Raji (cell line): ENCODE data around the gene NCF4.
A peak's percentile ranks its signal among the peaks of the same experiment; 100 is the strongest.

Source experiments
- POLR2A ChIP-seq: IDR thresholded peaks from 2 replicates; pipeline ENCODE4 v1.6.1; 2011; ENCODE audit warnings: low read depth, low read length, control low read depth; ENCODE audit not compliant: insufficient read depth

NCF4 gene

DNA sequence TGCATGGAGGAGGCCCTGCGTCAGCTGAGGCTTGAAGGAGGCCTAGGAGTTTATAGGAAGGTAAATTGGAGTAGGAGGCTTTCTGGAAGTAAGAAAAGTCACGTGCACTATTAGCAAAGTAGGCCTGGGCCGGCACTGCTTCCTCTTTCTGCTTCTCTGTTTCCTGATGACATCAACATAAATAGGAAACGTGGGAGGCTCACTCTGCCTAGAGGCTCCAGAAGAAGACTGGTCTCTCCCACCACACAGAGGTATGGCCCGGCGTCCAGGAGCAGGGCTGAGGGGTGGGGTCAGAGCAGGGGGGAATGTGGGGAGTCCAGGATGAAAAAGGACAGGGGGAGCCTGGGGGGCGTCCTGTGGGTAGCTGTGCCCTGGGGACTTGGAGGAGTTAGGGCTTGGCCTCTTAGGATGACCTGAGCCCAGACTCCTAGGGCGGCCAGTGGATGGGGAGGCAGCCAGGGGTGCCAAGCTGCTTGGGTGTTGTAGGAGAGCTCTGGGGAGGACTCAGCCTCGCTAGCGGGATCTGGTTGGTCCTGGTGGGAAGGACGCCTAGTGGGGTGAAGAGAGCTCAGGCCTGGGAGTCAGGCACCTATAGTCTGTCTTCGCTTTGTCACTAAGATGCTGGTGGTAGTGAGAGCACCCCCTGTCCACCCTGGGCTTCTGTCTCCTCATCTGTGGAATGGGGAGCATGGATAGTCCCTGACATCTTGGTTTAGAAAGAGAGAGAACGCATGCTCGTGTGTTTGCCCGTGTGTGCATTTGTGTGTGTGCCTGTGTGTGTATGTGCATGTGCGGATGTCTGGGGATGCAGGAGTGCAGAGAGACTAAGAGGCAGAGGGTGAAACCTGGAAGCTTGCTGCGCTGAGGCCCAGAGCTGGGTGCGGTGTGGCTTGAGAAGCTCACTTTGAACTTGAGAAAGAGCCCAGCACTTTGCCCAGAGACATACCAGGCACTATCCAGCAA is 52.9 kb downstream of the NCF4 start, which contains the start of gene CSF2RB:
TSS of gene CSF2RB (plus strand) at position 202 of the 963 bp plus-strand sequence. CDS start 8,580 bp downstream, outside the sequence.
- peak; percentile 35; the same call in 1 of the 2 replicates for TF ChIP-seq POLR2A

DNA sequence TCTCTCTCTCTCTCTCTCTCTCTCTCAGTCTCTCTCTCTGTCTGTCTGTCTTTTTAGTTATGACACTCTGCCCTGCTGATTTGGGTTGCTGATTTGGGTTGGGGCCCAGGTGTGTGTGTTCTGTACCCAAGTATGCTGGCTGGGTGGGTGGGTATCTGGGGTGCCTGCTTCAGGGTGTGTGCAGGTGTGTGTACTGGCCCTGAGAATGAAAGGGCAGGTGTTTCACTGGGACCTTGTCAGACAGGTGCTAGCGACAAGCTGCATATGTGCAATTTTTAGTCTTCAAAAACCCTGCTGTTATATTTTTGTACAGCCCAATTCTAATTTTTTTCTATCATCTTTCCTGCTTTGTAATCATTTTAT is 53.6 kb downstream of the NCF4 start:
- no peak for TF ChIP-seq POLR2A

DNA sequence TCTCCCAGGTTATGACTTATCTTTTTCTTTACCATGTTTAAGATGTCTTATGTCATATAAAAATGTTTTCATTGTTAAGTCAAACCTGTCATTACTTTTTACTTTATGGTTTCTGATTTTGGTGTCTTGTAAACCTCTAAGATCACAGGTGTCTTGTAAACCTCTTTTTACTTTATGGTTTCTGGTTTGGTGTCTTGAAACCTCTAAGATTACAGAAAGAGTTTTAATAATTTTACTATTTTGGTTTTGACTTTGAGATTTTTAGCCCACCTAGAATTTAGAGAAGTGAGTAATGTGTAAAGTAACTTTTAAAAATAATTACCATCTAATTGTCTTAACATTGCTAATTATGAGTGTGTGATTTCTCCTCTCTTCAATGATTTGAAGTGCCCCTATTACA is 55.2 kb downstream of the NCF4 start:
- no peak for TF ChIP-seq POLR2A

- TF ChIP-seq POLR2A: no peak
Measured at GRCh38 chr22:36918586-36919284, 57.9 kb downstream of the NCF4 start.

DNA sequence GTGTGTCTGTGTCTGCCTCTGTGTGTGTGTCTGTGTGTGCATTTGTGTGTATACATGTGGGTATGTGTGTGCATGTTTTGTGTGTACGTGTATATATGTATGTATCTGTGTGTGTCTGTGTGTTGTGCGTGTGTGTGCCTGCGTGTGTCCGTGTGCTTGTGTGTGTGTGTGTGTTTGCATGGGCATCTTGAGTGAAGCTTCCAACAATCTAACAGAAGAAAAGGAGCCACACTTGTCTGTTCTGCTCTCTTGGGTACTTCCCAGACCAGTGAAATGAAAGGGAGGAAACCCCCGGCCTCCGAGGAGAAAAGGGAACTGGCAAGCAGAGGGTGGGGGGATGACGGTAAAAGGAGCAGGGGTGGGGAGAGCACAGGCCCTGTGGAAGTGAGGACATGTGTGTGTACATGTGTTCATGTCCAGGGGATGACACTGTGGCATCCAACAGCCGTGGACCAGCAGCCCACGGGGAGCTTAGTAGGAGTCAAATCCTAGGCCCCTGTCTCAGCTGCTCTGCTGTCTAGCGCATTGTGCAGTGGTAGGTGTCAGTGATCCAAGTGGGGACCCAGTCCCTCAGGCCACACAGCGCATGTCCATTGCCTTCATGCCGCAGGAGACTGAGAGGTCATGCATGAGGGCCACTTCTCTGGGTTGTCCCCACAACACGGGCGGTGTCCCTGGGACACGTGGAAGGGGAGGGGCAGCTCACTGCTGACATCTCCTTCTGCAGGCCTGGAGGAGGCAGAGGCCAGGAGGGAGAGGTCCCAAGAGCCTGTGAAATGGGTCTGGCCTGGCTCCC is 60.7 kb downstream of the NCF4 start:
- TF ChIP-seq POLR2A: no peak

GRCh38 chr22:36922105-36922608 is 61.4 kb downstream of the NCF4 start:
- TF ChIP-seq POLR2A: no peak

GRCh38 chr22:36922711-36923110 is 61.9 kb downstream of the NCF4 start:
- TF ChIP-seq POLR2A: no peak

GRCh38 chr22:36923131-36923788 is 62.5 kb downstream of the NCF4 start:
- no peak for TF ChIP-seq POLR2A

- TF ChIP-seq POLR2A: no peak
Measured at GRCh38 chr22:36924151-36924698, 63.4 kb downstream of the NCF4 start.

GRCh38 chr22:36925388-36926290 is 64.8 kb downstream of the NCF4 start:
- TF ChIP-seq POLR2A: no peak

- no peak for TF ChIP-seq POLR2A
Measured at GRCh38 chr22:36926309-36926708, 65.5 kb downstream of the NCF4 start.

- no peak for TF ChIP-seq POLR2A
Measured at GRCh38 chr22:36926721-36927435, 66.1 kb downstream of the NCF4 start.
